ENCODE measurements around the gene FAAP20.

FAAP20 gene

DNA sequence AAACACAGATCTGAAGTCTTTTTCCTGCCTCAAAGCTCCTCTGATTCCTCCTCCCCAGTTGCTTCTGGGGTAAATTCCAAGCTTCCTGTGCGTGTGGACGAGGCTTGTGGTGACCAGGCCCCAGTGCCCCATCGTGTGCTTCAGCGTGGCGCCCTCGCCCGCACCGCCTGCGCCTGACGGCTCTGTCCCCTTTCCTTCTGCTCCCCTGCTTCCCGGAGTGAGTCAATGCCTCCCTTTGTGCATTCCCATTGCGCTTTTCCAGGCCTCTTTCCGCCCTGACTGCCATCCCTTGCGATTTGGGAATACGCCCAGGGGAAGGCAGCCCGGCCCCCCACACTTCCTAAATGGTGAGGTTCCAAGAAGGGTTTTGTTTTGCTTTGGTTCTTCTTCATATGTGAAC lies 36.3 kb downstream of the FAAP20 start:
- no peaks in the 10 kb centered on the region for H3K27me3 ChIP-seq (ENCODE audit: low read length)
- H3K79me2 ChIP-seq (ENCODE audit: insufficient read depth, low read length), result no peaks in the 10 kb centered on the region
- no peak overlapping the region for H3K27ac ChIP-seq (ENCODE audit: low read depth, low read length)
- no peaks in the 10 kb centered on the region for H3K9me3 ChIP-seq (ENCODE audit: insufficient read depth, low read length)
- H3K4me2 ChIP-seq (ENCODE audit: low read depth, low read length, poor library complexity, severe bottlenecking), result no peak overlapping the region
- H3K36me3 ChIP-seq (ENCODE audit: low read length), result no peaks in the 10 kb centered on the region
- no peaks in the 10 kb centered on the region for H3F3A ChIP-seq (ENCODE audit: insufficient read depth)
- no peak overlapping the region for H3K4me3 ChIP-seq (ENCODE audit: insufficient read depth, low read length, poor library complexity, severe bottlenecking)
- TF ChIP-seq, protein P1, sequence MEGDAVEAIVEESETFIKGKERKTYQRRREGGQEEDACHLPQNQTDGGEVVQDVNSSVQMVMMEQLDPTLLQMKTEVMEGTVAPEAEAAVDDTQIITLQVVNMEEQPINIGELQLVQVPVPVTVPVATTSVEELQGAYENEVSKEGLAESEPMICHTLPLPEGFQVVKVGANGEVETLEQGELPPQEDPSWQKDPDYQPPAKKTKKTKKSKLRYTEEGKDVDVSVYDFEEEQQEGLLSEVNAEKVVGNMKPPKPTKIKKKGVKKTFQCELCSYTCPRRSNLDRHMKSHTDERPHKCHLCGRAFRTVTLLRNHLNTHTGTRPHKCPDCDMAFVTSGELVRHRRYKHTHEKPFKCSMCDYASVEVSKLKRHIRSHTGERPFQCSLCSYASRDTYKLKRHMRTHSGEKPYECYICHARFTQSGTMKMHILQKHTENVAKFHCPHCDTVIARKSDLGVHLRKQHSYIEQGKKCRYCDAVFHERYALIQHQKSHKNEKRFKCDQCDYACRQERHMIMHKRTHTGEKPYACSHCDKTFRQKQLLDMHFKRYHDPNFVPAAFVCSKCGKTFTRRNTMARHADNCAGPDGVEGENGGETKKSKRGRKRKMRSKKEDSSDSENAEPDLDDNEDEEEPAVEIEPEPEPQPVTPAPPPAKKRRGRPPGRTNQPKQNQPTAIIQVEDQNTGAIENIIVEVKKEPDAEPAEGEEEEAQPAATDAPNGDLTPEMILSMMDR (IDR thresholded peaks at IDR 0.05; ENCODE audit: insufficient read depth, low read length, poor library complexity, severe bottlenecking), result no peak
- TF ChIP-seq EZH2phosphoT487 (conservative IDR thresholded peaks at IDR 0.05; ENCODE audit: low read length), result no peak
- H4K20me1 ChIP-seq (ENCODE audit: low read depth, low read length), result no peaks in the 10 kb centered on the region
- no peak overlapping the region for H3K9ac ChIP-seq (ENCODE audit: low read length)
- no peak overlapping the region for H2AFZ ChIP-seq (ENCODE audit: low read depth, low read length, severe bottlenecking)
- H3K9me2 ChIP-seq (replicated peaks; ENCODE audit: insufficient read depth, low read length), result no peaks in the 10 kb centered on the region

DNA sequence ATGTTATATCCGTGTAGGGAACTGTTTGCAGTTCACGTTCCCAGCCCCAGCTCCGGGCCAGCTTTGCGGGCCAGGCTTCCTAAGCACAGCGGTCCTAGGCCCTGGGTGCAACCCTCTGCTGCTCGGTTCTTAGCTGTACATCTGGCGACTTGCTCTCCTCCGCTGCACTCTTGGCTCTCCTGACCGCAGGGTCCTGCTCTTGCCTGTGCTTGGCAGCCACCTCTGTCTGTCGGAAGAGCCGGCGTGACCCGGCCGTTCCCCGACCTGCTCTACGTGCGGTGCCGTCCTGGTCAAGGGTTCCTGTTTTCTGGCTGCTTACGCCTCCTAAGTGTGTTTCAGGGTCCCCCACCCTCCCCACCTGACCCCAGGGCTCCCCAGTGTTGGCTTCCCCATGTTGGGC lies 36.7 kb downstream of the FAAP20 start:
- no peaks in the 10 kb centered on the region for H3K9me3 ChIP-seq (ENCODE audit: insufficient read depth, low read length)
- H3K36me3 ChIP-seq (ENCODE audit: low read length), result no peaks in the 10 kb centered on the region
- H3K9me2 ChIP-seq (replicated peaks; ENCODE audit: insufficient read depth, low read length), result no peaks in the 10 kb centered on the region
- no peaks in the 10 kb centered on the region for H3K27me3 ChIP-seq (ENCODE audit: low read length)
- H3K4me2 ChIP-seq (ENCODE audit: low read depth, low read length, poor library complexity, severe bottlenecking), result no peak overlapping the region
- no peak overlapping the region for H3K27ac ChIP-seq (ENCODE audit: low read depth, low read length)
- H3K79me2 ChIP-seq (ENCODE audit: insufficient read depth, low read length), result no peaks in the 10 kb centered on the region
- TF ChIP-seq, protein P1 (IDR thresholded peaks at IDR 0.05; ENCODE audit: insufficient read depth, low read length, poor library complexity, severe bottlenecking), result no peak
- no peak for TF ChIP-seq EZH2phosphoT487 (conservative IDR thresholded peaks at IDR 0.05; ENCODE audit: low read length)
- no peaks in the 10 kb centered on the region for H4K20me1 ChIP-seq (ENCODE audit: low read depth, low read length)
- no peak overlapping the region for H3K4me3 ChIP-seq (ENCODE audit: insufficient read depth, low read length, poor library complexity, severe bottlenecking)
- H3F3A ChIP-seq (ENCODE audit: insufficient read depth), result no peaks in the 10 kb centered on the region
- no peak overlapping the region for H3K9ac ChIP-seq (ENCODE audit: low read length)
- H2AFZ ChIP-seq (ENCODE audit: low read depth, low read length, severe bottlenecking), result no peak overlapping the region

GRCh38 chr1:2156866-2157265 lies 37.7 kb downstream of the FAAP20 start:
- no peak overlapping the region for H3K4me2 ChIP-seq (ENCODE audit: low read depth, low read length, poor library complexity, severe bottlenecking)
- no peaks in the 10 kb centered on the region for H3K36me3 ChIP-seq (ENCODE audit: low read length)
- H3F3A ChIP-seq (ENCODE audit: insufficient read depth), result no peaks in the 10 kb centered on the region
- no peak overlapping the region for H3K27ac ChIP-seq (ENCODE audit: low read depth, low read length)
- no peak overlapping the region for H2AFZ ChIP-seq (ENCODE audit: low read depth, low read length, severe bottlenecking)
- no peaks in the 10 kb centered on the region for H3K27me3 ChIP-seq (ENCODE audit: low read length)
- H3K4me3 ChIP-seq (ENCODE audit: insufficient read depth, low read length, poor library complexity, severe bottlenecking), result no peak overlapping the region
- H3K9ac ChIP-seq (ENCODE audit: low read length), result no peak overlapping the region
- TF ChIP-seq, protein P1 (IDR thresholded peaks at IDR 0.05; ENCODE audit: insufficient read depth, low read length, poor library complexity, severe bottlenecking), result no peak
- no peak for TF ChIP-seq EZH2phosphoT487 (conservative IDR thresholded peaks at IDR 0.05; ENCODE audit: low read length)
- H4K20me1 ChIP-seq (ENCODE audit: low read depth, low read length), result no peaks in the 10 kb centered on the region
- no peaks in the 10 kb centered on the region for H3K9me2 ChIP-seq (replicated peaks; ENCODE audit: insufficient read depth, low read length)
- H3K79me2 ChIP-seq (ENCODE audit: insufficient read depth, low read length), result no peaks in the 10 kb centered on the region
- H3K9me3 ChIP-seq (ENCODE audit: insufficient read depth, low read length), result no peaks in the 10 kb centered on the region
